ENCODE data around the gene EEF1A2.

Gene EEF1A2

GRCh38 chr20:63447320-63447719 lies 51.6 kb downstream of the EEF1A2 start:
- no peak overlapping the region for H3K27ac ChIP-seq (ENCODE audit: low read depth, low read length)
- no peaks in the 10 kb centered on the region for H3K4me1 ChIP-seq (ENCODE audit: control insufficient read depth, low read length)
- H3F3A ChIP-seq (ENCODE audit: control insufficient read depth, insufficient read depth): no peaks in the 10 kb centered on the region
- no peaks in the 10 kb centered on the region for H4K20me1 ChIP-seq (ENCODE audit: control insufficient read depth, insufficient read depth, low read depth, low read length)
- no peaks in the 10 kb centered on the region for H3K36me3 ChIP-seq (ENCODE audit: control insufficient read depth, low read length)
- TF ChIP-seq EZH2phosphoT487 (IDR thresholded peaks at IDR 0.05; ENCODE audit: borderline replicate concordance, low read length) (no peak), CTCF (IDR thresholded peaks at IDR 0.05; ENCODE audit: low read depth, low read length, poor library complexity, severe bottlenecking) (no peak)
- H3K9me3 ChIP-seq (ENCODE audit: control insufficient read depth, insufficient read depth, low read length): peaks cover 29% of the 10 kb centered on the region; the same call in 1 of the 2 replicates
- no peak overlapping the region for H3K4me2 ChIP-seq (ENCODE audit: low read length)
- no peaks in the 10 kb centered on the region for H3K27me3 ChIP-seq (ENCODE audit: control insufficient read depth, low read length)
- no peaks in the 10 kb centered on the region for H3K79me2 ChIP-seq (ENCODE audit: control insufficient read depth, low read length)
- H3K9me2 ChIP-seq (replicated peaks; ENCODE audit: control insufficient read depth, low read length): no peaks in the 10 kb centered on the region
- H3K4me3 ChIP-seq (ENCODE audit: low read length): no peak overlapping the region

GRCh38 chr20:63446216-63447024 lies 52.5 kb downstream of the EEF1A2 start:
- no peaks in the 10 kb centered on the region for H3K27me3 ChIP-seq (ENCODE audit: control insufficient read depth, low read length)
- no peaks in the 10 kb centered on the region for H3K9me2 ChIP-seq (replicated peaks; ENCODE audit: control insufficient read depth, low read length)
- no peaks in the 10 kb centered on the region for H3F3A ChIP-seq (ENCODE audit: control insufficient read depth, insufficient read depth)
- TF ChIP-seq EZH2phosphoT487 (IDR thresholded peaks at IDR 0.05; ENCODE audit: borderline replicate concordance, low read length) (no peak), CTCF (IDR thresholded peaks at IDR 0.05; ENCODE audit: low read depth, low read length, poor library complexity, severe bottlenecking) (no peak)
- H4K20me1 ChIP-seq (ENCODE audit: control insufficient read depth, insufficient read depth, low read depth, low read length): no peaks in the 10 kb centered on the region
- no peak overlapping the region for H3K4me3 ChIP-seq (ENCODE audit: low read length)
- H3K4me2 ChIP-seq (ENCODE audit: low read length): no peak overlapping the region
- no peaks in the 10 kb centered on the region for H3K4me1 ChIP-seq (ENCODE audit: control insufficient read depth, low read length)
- H3K27ac ChIP-seq (ENCODE audit: low read depth, low read length): no peak overlapping the region
- H3K79me2 ChIP-seq (ENCODE audit: control insufficient read depth, low read length): no peaks in the 10 kb centered on the region
- H3K9me3 ChIP-seq (ENCODE audit: control insufficient read depth, insufficient read depth, low read length): peaks cover 32% of the 10 kb centered on the region; the same call in 1 of the 2 replicates
- H3K36me3 ChIP-seq (ENCODE audit: control insufficient read depth, low read length): no peaks in the 10 kb centered on the region

DNA sequence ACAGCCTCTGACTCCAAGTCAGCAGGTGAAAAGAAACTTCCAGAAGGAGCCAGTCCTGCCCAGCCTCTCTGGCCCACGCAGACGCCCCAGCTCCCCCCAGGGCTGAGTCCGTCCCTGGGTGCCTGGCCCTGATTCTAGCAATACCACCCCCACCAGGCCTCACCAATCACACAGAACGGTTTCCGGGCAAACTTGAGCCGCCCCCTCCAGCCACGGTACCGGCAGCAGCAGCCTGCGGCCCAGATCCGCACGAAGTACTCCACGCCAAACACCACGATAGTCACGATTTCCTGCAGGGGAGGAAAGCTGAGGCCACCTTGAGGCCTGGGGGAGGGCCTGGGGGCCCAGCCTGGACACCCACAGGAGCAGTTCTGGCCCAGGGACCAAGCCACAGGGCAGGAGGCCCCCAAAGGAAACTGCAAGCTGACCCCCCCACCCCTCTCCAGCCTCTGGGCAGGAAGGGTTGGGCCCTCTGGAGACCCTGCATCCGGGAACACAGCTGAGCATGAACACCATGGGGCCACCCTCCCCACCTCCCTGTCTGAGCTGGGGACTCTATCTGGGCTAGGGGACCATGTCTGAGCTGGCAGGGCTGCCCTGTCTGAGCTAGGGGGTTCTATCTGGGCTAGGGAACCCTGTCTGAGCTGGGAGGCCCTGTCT lies 53.7 kb downstream of the EEF1A2 start:
- H3K27ac ChIP-seq (ENCODE audit: low read depth, low read length): no peak overlapping the region
- peaks cover 32% of the 10 kb centered on the region; the same call in 1 of the 2 replicates for H3K9me3 ChIP-seq (ENCODE audit: control insufficient read depth, insufficient read depth, low read length)
- no peaks in the 10 kb centered on the region for H3K27me3 ChIP-seq (ENCODE audit: control insufficient read depth, low read length)
- H3F3A ChIP-seq (ENCODE audit: control insufficient read depth, insufficient read depth): no peaks in the 10 kb centered on the region
- no peaks in the 10 kb centered on the region for H4K20me1 ChIP-seq (ENCODE audit: control insufficient read depth, insufficient read depth, low read depth, low read length)
- H3K79me2 ChIP-seq (ENCODE audit: control insufficient read depth, low read length): no peaks in the 10 kb centered on the region
- no peak for TF ChIP-seq CTCF (IDR thresholded peaks at IDR 0.05; ENCODE audit: low read depth, low read length, poor library complexity, severe bottlenecking)
- no peak for TF ChIP-seq EZH2phosphoT487 (IDR thresholded peaks at IDR 0.05; ENCODE audit: borderline replicate concordance, low read length)
- H3K4me2 ChIP-seq (ENCODE audit: low read length): no peak overlapping the region
- no peaks in the 10 kb centered on the region for H3K36me3 ChIP-seq (ENCODE audit: control insufficient read depth, low read length)
- no peak overlapping the region for H3K4me3 ChIP-seq (ENCODE audit: low read length)
- no peaks in the 10 kb centered on the region for H3K9me2 ChIP-seq (replicated peaks; ENCODE audit: control insufficient read depth, low read length)
- no peaks in the 10 kb centered on the region for H3K4me1 ChIP-seq (ENCODE audit: control insufficient read depth, low read length)
